ENCODE measurements around the gene ERV3-1.
"Not testable (repeated sequence)": the region's sequence is repeated elsewhere in the genome, so short reads cannot be mapped to it uniquely, and the experiment has no call there.

ERV3-1 gene

GRCh38 chr7:65006094-65006992 lies at the start of gene ERV3-1:
Gene ERV3-1, minus strand, starts transcription at chr7:65006687. Its CDS starts 13,661 bp downstream, at chr7:64993026.
- DNase-seq: peak; percentile 63 to 99 (median 93)

GRCh38 chr7:65055786-65056185 lies 49.3 kb upstream of the ERV3-1 start:
- DNase-seq: not testable (repeated sequence)

GRCh38 chr7:65054466-65054994 lies 48.0 kb upstream of the ERV3-1 start:
- DNase-seq: not testable (repeated sequence)

GRCh38 chr7:65051654-65052053 lies 45.2 kb upstream of the ERV3-1 start:
- not testable (repeated sequence) for DNase-seq

- not testable (repeated sequence) for DNase-seq
Observed at GRCh38 chr7:65051139-65051538, 44.7 kb upstream of the ERV3-1 start.

- not testable (repeated sequence) for DNase-seq
Observed at GRCh38 chr7:65046329-65046728, 39.8 kb upstream of the ERV3-1 start.

- not testable (repeated sequence) for DNase-seq
Observed at GRCh38 chr7:65045589-65045988, 39.1 kb upstream of the ERV3-1 start.

- peak in 35 of 51 donors; percentile 4 to 40 (median 16) for DNase-seq
Observed at GRCh38 chr7:65038767-65039166, 32.3 kb upstream of the ERV3-1 start.

- peak; percentile 39 to 96 (median 88) for DNase-seq
Observed at GRCh38 chr7:65037740-65038688, 31.5 kb upstream of the ERV3-1 start.

- DNase-seq: peak in 12 of 51 donors; percentile 1 to 16 (median 3)
Observed at GRCh38 chr7:65036526-65036925, 30.0 kb upstream of the ERV3-1 start.

GRCh38 chr7:65035469-65035868 lies 29.0 kb upstream of the ERV3-1 start:
- not testable (repeated sequence) for DNase-seq

GRCh38 chr7:65034120-65034782 lies 27.8 kb upstream of the ERV3-1 start:
- not testable (repeated sequence) for DNase-seq

GRCh38 chr7:65033391-65033790 lies 26.9 kb upstream of the ERV3-1 start:
- DNase-seq: not testable (repeated sequence)

GRCh38 chr7:65025023-65025422 lies 18.5 kb upstream of the ERV3-1 start:
- not testable (repeated sequence) for DNase-seq

- DNase-seq: peak in 8 of 51 donors; percentile 0 to 31 (median 16)
Observed at GRCh38 chr7:65020978-65021377, 14.5 kb upstream of the ERV3-1 start.

- not testable (repeated sequence) for DNase-seq
Observed at GRCh38 chr7:65009881-65010280, 3.4 kb upstream of the ERV3-1 start.

GRCh38 chr7:65009394-65009793 lies 2.9 kb upstream of the ERV3-1 start:
- DNase-seq: not testable (repeated sequence)

GRCh38 chr7:65007036-65007435 lies 549 bp upstream of the ERV3-1 start:
- DNase-seq: peak in 3 of 51 donors; percentile 10 to 37 (median 35)

- DNase-seq: no peak
Observed at GRCh38 chr7:65004575-65004974, 1.9 kb downstream of the ERV3-1 start.

- no peak for DNase-seq
Observed at GRCh38 chr7:65002972-65003585, 3.4 kb downstream of the ERV3-1 start.

Data from hypothalamus (tissue), 51 donors.